Activated gamma-delta T cell treated with anti-CD3 and anti-CD28 coated beads, Interleukin-2, amount 50 U/mL, for 16 hours (primary cell): ENCODE measurements around the gene LENG1.

ENCODE experiments used
- DNase-seq: peaks from one replicate; pipeline ENCODE4 v3.0.0-alpha.2; 2020; ENCODE audit warnings: low read depth

The LENG1 gene

GRCh38 chr19:54164369-54165068 lies 5.0 kb upstream of the LENG1 start:
- peak; percentile 22 for DNase-seq

DNA sequence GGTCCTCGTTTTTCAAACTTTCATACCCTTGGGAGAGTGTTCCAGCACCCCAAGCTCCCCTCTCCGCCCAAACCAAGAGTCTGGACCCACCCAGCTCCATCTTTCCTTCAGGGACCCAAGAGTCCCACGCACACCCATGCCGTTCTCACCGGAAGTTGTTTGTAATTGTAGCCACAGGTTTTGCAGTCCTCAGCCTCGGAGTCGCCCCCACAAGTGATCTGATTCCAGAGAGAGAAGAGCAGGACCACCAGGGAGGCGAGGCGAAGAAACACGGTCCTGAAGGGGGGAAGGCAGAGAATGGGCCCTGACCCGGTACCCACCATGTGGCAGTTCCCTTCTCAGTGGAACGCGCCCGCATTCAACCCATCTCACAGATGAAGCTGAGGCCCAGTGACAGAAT lies 3.4 kb upstream of the LENG1 start:
- no peak for DNase-seq

- peak; percentile 72 for DNase-seq
Observed at GRCh38 chr19:54162241-54162805, 2.8 kb upstream of the LENG1 start.

- DNase-seq: no peak
Observed at GRCh38 chr19:54160854-54161253, 1.3 kb upstream of the LENG1 start.

DNA sequence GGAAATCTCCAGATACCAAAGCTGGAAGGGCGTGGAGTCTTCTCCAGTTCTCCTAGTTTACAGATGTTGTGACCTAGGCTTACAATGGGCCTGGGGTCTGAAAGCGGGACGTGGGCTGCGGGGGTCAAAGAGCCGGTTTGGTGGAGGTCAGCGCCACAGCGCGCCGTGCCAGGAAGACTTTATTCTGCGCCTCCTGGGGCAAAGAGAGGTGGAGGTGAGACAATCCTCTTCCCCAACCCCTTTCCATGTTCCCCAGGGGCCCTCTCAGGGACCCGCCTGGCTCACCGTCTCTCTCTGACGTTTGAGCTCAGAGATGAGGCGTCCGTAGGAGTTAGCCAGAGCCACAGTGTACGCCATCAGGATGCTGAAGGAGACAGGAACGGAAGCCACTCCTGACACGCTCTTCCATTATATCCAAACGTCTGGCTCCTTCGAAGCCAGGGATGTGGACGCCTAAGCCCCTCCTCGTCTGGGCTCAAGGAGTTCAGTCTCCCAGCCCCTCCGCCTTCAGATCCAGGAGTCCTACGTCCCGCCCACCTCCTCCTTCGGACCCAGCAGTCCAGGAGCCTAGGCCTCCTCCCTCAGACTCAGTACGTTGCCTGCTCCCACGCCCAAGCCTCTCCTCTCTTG lies 776 bp upstream of the LENG1 start:
- no peak for DNase-seq

DNA sequence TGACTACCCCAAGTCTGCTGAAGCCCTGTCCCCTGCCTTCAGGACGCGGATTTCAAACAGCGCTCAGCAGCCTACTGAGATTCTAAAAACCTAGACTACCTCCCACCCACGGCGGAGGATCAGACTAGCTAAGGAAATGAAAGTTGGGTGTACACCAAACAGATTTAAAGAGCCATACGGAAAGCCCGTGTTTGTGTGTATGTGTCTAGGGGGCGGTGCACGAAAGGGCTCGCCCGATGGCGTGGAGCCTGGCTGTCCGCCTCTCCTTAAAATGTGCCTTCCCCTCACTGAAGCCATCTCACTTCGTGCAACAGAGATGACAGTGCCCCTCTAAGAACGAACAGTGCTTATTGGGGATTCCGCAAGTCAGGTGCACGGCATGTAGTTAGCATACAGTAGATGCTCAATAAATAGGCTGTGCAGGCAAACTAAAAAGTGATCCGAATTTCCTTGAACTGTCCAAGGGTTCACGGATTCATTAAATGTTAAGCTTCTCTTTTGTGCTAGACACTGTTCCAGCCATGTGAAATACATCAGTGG lies 639 bp downstream of the LENG1 start:
- DNase-seq: no peak

DNA sequence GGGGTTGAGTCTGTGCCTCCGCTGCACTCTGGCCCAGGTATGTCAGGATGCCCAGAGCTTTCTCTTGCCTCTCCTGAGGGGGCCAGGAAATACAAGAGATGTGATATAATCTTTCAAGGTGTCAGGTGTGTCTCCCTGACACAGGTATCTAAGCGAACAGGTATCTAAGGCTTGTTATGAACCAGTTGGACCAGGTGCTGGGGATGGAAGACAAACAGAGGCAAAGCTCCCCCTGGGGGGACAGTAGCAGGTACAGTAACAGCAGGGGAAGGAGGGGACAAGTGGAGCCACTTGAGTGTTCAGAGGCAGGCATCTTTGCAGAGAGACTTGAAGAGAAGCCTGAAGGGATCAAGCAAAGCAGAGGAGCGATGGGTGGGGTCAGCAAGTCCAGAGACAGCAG lies 2.6 kb downstream of the LENG1 start:
- no peak for DNase-seq

- no peak for DNase-seq
Observed at GRCh38 chr19:54156490-54156889, 3.0 kb downstream of the LENG1 start.

DNA sequence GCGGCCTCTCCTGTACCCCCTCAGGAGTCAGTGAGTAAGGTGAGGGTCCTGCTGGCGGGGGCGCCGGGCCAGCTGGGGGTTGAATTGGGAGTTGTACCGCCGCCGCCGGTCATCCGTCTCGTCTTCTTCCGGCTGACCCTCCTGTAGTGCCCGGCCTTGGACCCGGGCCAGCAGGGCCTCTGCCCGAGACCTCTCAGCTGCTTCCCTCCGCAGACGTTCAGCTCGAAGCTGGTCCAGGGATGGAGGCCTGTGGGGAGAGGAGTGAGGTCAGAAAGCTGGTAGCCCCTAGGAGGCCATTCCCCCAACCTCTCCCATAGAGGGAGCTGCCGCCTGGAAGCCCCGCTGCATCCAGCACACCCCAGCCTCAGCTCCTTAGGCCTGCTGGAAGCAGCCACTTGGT lies 3.8 kb downstream of the LENG1 start:
- DNase-seq: no peak

- DNase-seq: no peak
Observed at GRCh38 chr19:54154603-54155345, 4.7 kb downstream of the LENG1 start.

DNA sequence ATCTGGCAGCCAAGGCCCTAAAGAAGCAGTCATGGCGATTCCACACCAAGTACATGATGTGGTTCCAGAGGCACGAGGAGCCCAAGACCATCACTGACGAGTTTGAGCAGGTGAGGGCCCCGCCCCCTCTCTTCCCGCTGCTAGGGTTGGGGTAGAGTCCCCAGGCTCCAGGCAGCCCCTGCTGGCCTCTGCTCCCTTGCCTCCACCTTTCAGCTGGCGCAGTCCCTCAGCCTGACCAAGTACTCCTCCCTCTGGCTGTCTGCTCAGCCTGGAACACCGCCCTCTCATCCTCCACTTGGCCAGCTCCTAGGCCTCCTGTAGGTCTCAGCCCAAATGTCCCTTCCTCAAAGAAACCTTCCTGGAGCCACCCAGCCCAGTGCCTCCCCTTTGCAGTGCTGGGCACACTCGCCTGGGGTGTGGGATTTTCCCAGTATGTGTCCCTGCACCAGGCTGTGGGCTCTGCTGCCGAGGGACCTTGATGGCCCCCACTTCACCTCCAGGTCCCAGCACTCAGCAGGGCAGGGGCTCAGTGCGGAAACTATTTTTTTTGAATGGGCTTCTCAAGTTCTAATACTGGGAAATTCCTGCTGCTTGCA lies 5.7 kb downstream of the LENG1 start:
- no peak for DNase-seq

- no peak for DNase-seq
Observed at GRCh38 chr19:54152878-54153524, 6.5 kb downstream of the LENG1 start.

GRCh38 chr19:54152267-54152666 lies 7.3 kb downstream of the LENG1 start:
- DNase-seq: no peak

- no peak for DNase-seq
Observed at GRCh38 chr19:54151362-54152035, 8.0 kb downstream of the LENG1 start.

GRCh38 chr19:54149021-54149812 lies 10.3 kb downstream of the LENG1 start:
- DNase-seq: no peak

GRCh38 chr19:54148158-54148557 lies 11.4 kb downstream of the LENG1 start:
- DNase-seq: no peak

- no peak for DNase-seq
Observed at GRCh38 chr19:54147676-54148075, 11.8 kb downstream of the LENG1 start.

DNA sequence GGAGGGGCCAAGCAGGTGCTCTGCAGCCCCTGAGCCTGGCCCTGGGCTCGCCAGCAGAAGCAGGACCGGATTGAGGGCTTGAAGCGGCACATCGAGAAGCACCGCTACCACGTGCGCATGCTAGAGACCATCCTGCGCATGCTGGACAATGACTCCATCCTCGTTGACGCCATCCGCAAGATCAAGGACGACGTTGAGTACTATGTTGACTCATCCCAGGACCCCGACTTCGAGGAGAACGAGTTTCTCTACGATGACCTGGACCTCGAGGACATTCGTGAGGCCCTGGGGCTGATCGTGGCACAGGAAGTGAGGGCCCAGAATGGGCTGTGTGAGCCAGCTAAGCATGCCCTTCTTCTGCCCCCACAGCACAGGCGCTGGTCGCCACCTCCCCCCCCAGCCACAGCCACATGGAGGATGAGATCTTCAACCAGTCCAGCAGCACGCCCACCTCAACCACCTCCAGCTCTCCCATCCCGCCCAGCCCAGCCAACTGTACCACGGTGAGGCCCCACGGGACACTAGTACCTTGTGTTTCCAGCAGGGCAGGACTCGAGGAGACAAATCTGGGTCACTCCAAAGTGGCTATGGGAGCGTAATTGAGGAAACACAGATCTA lies 13.9 kb downstream of the LENG1 start:
- DNase-seq: no peak

DNA sequence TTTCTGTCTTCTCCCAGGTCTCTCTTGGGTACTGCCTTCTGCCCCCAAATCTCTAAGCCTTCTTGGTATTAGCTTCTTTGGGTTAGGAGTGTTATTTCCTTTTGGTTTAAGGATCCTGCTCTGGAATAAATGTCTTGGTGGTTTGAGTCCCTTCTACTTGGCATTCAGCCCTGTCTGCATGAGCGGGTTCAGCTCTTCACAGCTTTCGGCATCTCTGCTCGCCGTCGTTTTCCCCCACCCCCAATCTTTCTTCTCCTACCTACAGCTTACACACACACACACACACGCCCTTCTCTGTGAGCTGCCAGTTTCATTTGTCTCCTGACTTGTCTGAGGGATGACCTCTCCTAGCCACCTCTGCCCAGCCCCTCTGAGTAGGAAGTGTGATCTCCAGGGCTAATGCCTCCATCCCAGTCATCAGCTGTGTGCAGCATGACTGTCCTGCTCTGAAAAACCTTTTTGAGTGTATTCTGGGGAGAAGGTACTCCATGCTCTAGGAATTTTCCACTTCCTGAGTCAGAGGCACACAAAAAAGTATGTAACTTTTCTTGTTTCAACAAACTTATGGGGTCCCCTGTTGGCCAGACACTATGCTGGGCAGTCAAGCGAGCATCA lies 17.2 kb downstream of the LENG1 start:
- no peak for DNase-seq
